Non-pigmented ciliary epithelial cell (primary cell): ENCODE data around the gene ISG15.
"Not testable (repeated sequence)": the region's sequence is repeated elsewhere in the genome, so short reads cannot be mapped to it uniquely, and the experiment has no call there.

Experiments used
- DNase-seq: peaks from one replicate; pipeline ENCODE4 v3.0.0-alpha.2; 2010; ENCODE audit warnings: low read depth

Gene ISG15

GRCh38 chr1:975365-975764, 37.9 kb upstream of the ISG15 start:
- no peak for DNase-seq

GRCh38 chr1:975896-976683, 37.2 kb upstream of the ISG15 start:
- no peak for DNase-seq

GRCh38 chr1:976791-977190, 36.5 kb upstream of the ISG15 start:
- DNase-seq: not testable (repeated sequence)

- no peak for DNase-seq
These were observed 35.0 kb upstream of the ISG15 start for GRCh38 chr1:978069-978834.

- no peak for DNase-seq
These were observed 34.2 kb upstream of the ISG15 start for GRCh38 chr1:978835-979743.

- DNase-seq: no peak
These were observed 33.6 kb upstream of the ISG15 start for GRCh38 chr1:979744-980072.

GRCh38 chr1:980137-980571, 33.1 kb upstream of the ISG15 start:
- DNase-seq: no peak

GRCh38 chr1:980602-981395, 32.5 kb upstream of the ISG15 start:
- DNase-seq: no peak

GRCh38 chr1:981491-981954, 31.8 kb upstream of the ISG15 start:
- DNase-seq: no peak

GRCh38 chr1:981955-982558, 31.2 kb upstream of the ISG15 start, which contains the start of gene PERM1:
PERM1 (minus strand) TSS chr1:982093; CDS start chr1:981029, 1,064 bp downstream.
- no peak for DNase-seq

GRCh38 chr1:982765-983436, 30.4 kb upstream of the ISG15 start:
- DNase-seq: no peak

GRCh38 chr1:983798-984475, 29.4 kb upstream of the ISG15 start:
- DNase-seq: no peak

- no peak for DNase-seq
These were observed 28.9 kb upstream of the ISG15 start for GRCh38 chr1:984476-984814.

- no peak for DNase-seq
These were observed 28.2 kb upstream of the ISG15 start for GRCh38 chr1:985126-985525.

- DNase-seq: not testable (repeated sequence)
These were observed 25.2 kb upstream of the ISG15 start for GRCh38 chr1:988061-988460.

GRCh38 chr1:991275-991674, 22.0 kb upstream of the ISG15 start:
- not testable (repeated sequence) for DNase-seq

- no peak for DNase-seq
These were observed 21.4 kb upstream of the ISG15 start for GRCh38 chr1:991895-992294.

- no peak for DNase-seq
These were observed 20.9 kb upstream of the ISG15 start for GRCh38 chr1:992362-992761.

- no peak for DNase-seq
These were observed 19.8 kb upstream of the ISG15 start for GRCh38 chr1:993379-993995.
